Erythroblast (primary cell): ENCODE data around the gene PDCD10.

ENCODE experiments used
- GATA1 ChIP-seq: IDR thresholded peaks from 2 replicates; pipeline ENCODE4 v1.6.1; 2011; ENCODE audit warnings: low read depth, mild to moderate bottlenecking, control low read depth, low read length, moderate library complexity
- POLR2A ChIP-seq: IDR thresholded peaks from 2 replicates; pipeline ENCODE4 v1.6.1; 2011; ENCODE audit warnings: mild to moderate bottlenecking, low read length

DNA sequence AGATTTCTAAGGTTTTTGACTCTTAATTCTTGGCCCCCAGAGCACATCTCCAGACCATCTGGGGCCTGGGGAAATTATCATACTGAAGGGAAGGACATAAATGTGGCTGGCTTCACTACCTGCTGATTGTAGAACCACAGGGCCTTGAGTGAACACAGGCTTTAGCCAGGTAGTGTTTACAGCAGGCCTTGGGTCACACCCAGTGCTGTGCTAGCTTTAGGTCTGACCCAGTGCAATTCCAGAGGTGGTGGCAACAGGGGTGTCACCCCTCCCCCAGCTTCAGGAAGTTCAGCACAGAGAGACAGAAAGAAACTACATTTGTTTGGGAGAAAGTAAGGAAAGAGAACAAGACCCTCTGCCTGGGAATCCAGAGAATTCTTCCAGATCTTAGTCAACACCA is 24.1 kb downstream of the PDCD10 start:
- TF ChIP-seq POLR2A (no peak), GATA1 (no peak)
